NCI-H2227 (cell line): Measurements from ENCODE around the gene ATXN7L1.
"Not testable (repeated sequence)": the region's sequence is repeated elsewhere in the genome, so short reads cannot be mapped to it uniquely, and the experiment has no call there.

Source experiments
- DNase-seq: peaks from one replicate; lab custom pipeline; 2025; ENCODE audit not compliant: unreplicated experiment; lab: John Stamatoyannopoulos, UW

ATXN7L1 gene

GRCh38 chr7:105890290-105890997, 14.0 kb upstream of the ATXN7L1 start:
- DNase-seq, result no peak

- peak; percentile 34 for DNase-seq
Observed at GRCh38 chr7:105887569-105888189, 11.3 kb upstream of the ATXN7L1 start.

DNA sequence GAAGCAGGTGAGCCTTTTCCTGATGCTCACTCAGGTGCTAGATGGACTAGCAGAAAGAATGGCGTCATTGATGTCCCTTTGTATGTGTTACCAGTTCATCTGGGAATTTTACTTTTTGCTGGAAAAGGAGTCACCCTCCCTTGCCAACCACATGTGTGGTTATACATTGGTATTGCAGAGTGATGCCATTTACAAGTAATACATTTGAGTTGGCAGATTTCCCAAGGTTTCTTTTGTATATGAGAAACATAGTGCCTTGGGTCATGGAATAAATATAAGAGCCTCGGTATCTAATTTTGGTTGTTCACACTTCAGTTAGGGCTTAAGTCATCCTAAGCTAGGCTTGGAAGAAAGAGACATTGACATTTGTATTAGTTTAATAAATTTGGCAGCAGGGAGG, 10.4 kb upstream of the ATXN7L1 start:
- no peak for DNase-seq

- DNase-seq, result peak; percentile 82
Observed at GRCh38 chr7:105885387-105886111, 9.2 kb upstream of the ATXN7L1 start.

GRCh38 chr7:105883179-105883578, 6.8 kb upstream of the ATXN7L1 start:
- not testable (repeated sequence) for DNase-seq

GRCh38 chr7:105881439-105881838, 5.0 kb upstream of the ATXN7L1 start:
- no peak for DNase-seq

- DNase-seq, result no peak
Observed at GRCh38 chr7:105880571-105881330, 4.4 kb upstream of the ATXN7L1 start.

- DNase-seq, result no peak
Observed at GRCh38 chr7:105879782-105880181, 3.4 kb upstream of the ATXN7L1 start.

DNA sequence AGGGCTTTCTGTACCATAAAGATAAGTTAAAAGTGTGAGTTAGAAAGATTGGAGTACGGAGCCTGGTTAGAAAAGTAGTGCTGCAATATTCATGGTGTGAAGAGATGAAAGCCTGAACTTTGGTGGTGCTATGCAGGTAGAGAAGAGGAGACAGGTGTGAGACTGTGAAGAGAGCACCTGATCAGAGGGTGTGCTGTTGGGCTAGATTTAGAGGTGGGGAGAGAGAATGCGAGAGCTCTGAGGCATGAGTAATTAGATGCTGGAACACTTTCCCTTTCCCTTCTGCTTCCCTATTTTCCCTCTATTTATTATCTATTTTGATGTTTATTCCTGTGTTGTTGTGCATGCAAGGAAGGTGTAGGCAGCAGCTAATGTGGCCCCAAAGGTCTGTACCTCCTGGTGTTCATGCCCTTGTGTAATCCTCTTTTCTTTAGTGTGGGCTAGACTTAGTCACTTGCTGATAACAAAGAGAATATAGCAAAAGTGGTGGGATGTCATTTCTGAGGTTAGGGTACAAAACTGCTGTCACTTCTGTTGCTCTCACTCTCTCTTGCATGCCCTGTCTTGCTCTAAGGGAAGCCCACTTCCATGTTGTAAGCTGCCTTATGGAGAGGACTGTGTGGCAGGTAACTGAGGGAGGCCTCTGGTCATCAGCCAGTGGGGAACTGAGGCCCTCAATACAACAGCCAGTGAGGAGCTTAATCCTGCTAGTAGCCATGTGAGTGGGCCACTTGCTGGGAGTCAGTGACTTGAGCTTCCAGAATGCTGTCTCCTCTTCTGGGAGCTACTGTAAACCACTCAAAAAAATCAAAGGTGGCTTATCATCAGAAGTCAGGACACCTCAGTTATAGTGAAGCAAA, 2.6 kb upstream of the ATXN7L1 start:
- no peak for DNase-seq

GRCh38 chr7:105877736-105878135, 1.3 kb upstream of the ATXN7L1 start:
- DNase-seq, result no peak

GRCh38 chr7:105876964-105877601, 684 bp upstream of the ATXN7L1 start:
- peak; percentile 51 for DNase-seq

DNA sequence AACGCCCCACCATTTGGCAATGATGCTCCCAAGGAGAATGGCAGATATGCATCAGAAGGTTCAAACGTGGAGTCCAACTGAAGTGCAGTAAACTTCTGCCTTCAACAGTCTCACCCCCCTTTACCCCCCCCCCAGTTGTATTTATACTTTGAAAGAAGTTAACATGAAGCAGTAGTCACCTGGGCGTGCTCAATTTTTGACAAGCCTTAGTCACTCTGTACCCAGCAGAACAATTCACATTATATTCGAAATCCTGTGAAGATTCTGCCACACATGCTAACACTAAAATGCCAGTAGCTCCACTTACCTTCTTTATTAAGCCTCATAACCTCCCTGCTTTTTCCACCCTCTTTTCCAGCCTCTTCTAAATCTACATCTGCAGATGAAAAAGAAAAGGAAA, 894 bp downstream of the ATXN7L1 start:
- no peak for DNase-seq

DNA sequence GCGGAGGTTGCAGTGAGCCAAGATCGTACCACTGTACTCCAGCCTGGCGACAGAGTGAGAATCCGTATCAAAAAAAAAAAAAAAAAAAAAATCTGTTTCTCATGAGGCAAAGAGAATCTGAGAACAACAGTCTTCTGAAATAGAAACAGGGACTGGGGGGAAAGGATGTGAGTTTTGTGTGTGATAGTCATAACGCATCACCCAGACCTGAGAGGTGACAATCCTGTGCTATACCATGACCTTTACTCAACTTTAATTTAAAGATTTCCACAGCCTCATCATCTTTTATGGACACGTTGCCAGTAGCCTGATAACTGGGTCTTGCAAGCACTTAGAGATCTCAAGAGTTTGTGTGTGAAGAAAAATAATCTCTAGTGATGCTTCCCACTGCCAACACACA, 2.3 kb downstream of the ATXN7L1 start:
- DNase-seq, result no peak

GRCh38 chr7:105872491-105872890, 3.9 kb downstream of the ATXN7L1 start:
- no peak for DNase-seq

DNA sequence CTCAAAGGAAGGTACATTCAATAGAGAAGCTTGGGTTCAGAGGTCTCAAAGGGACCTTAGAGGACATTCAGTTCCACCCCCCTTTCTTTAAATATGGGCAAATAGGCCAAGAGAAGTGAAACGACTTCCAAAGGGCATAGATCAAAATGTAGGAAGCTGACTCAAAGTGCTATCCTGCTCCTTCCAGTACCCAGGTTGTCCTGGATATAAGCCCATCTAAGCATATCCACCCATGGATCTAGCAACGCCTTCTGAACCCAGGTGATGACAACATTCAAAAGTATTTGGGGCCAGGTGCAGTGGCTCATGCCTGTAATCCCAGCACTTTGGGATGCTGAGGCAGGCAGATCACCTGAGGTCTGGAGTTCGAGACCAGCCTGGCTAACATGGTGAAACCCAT, 5.3 kb downstream of the ATXN7L1 start:
- DNase-seq, result no peak

- DNase-seq, result no peak
Observed at GRCh38 chr7:105866102-105866801, 10.1 kb downstream of the ATXN7L1 start.

DNA sequence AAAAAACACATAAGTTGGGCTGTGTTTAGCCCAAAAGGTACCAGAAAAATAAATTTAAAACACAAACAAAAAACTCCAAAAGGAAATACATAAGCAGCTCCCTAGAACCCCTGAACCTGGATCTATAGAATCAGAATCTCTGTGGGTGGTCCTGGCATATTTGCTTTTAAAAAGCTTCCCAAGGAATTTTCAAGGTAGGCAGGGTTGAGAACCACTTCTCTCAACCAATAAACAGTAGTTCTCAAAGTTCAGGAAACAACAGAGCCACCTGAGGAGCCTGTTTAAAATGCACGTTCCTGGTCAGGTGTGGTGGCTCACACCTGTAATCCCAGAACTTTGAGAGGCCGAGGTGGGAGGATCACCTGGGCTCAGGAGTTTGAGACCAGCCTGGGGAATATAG, 12.5 kb downstream of the ATXN7L1 start:
- DNase-seq, result no peak

GRCh38 chr7:105862770-105863169, 13.6 kb downstream of the ATXN7L1 start:
- DNase-seq, result no peak

DNA sequence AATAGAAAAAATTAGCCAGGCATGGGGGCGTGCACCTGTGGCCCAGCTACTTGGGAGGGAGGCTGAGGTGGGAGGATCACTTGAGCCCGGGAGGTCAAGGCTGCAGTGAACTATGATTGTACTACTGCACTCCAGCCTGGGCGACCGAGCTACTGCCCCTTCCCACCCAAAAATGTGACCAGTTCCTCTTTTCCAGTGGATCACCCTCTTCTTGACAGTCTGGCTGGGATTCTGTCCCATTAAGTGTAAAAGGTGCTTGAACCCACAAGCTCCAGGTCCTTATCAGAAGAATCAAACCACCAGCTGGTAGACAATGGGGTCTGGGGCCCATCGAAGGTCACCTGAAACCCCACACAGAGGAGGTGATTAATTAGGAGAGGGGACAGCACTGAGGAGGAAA, 14.1 kb downstream of the ATXN7L1 start:
- DNase-seq, result no peak
